ENCODE results near the gene ECEL1.

The ECEL1 gene

DNA sequence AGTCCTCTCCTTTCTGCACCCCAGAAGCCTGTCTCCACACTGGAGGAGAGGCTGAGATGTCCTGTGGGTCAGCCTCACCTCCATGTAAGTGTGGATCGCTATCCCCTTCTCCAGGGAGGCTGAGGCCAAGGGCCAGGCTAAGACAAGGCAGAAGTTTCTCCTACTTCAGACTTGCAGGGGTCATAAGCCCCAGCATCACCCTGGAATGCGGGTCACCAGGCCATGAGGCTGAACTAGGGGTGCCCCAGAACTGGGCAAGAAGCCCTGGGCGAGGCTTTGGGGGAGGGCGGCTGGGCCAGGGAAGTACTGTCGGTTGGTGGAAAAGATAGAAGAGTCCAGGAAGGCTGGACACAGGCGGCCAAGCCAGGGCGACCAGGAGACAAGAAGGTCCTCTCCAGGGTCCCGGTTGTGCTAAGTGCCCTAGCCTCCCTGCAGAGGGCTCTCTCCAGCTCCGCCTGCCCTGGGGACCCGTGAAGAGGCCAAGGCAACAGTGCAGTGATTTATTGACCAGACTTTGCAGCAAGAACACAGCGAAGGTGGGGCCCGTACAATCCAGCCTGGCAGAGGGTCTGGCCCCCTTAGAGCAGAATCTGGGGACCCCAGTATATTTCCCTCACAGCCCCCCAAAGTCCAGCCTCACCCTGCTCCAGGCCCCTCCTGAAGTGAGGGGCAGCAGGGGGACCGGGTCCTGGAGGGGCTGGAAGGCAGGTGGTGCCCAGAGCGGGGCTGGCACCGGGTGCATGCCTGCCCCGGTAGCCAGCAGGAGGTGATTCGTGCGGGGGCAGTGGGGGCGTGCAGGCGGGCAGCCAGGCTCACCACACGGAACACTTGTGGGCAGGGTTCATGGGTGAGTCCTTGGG is 8.1 kb downstream of the ECEL1 start:
- DNase-seq (no peak), ATAC-seq (ENCODE audit: insufficient read depth, low read depth) (no peak)
- no peak overlapping the region for H3K9ac ChIP-seq (ENCODE audit: low read depth, low read length)
- H3K4me2 ChIP-seq (ENCODE audit: insufficient read depth, low read length): no peak overlapping the region
- H3K36me3 ChIP-seq (ENCODE audit: insufficient read depth, low read length): no peaks in the 10 kb centered on the region
- no peaks in the 10 kb centered on the region for H3K9me3 ChIP-seq (ENCODE audit: insufficient read depth, low read length, severe bottlenecking)
- H3K27ac ChIP-seq (ENCODE audit: low read length): no peak overlapping the region
- H2AFZ ChIP-seq (ENCODE audit: low read depth, low read length): no peak overlapping the region
- peaks cover 6% of the 10 kb centered on the region for H3K27me3 ChIP-seq (ENCODE audit: insufficient read depth, low read length, poor library complexity)
- H3K79me2 ChIP-seq (ENCODE audit: insufficient read depth, low read length): no peaks in the 10 kb centered on the region
- H3K4me3 ChIP-seq (ENCODE audit: low read depth in 1 of 2, low read length in 2 of 2): no peak overlapping the region
- H3K4me1 ChIP-seq (ENCODE audit: insufficient read depth, low read length): no peaks in the 10 kb centered on the region
- no peak for TF ChIP-seq EZH2 (IDR thresholded peaks at IDR 0.05; ENCODE audit: borderline replicate concordance, low read depth, low read length, severe bottlenecking)
- TF ChIP-seq, protein P1, sequence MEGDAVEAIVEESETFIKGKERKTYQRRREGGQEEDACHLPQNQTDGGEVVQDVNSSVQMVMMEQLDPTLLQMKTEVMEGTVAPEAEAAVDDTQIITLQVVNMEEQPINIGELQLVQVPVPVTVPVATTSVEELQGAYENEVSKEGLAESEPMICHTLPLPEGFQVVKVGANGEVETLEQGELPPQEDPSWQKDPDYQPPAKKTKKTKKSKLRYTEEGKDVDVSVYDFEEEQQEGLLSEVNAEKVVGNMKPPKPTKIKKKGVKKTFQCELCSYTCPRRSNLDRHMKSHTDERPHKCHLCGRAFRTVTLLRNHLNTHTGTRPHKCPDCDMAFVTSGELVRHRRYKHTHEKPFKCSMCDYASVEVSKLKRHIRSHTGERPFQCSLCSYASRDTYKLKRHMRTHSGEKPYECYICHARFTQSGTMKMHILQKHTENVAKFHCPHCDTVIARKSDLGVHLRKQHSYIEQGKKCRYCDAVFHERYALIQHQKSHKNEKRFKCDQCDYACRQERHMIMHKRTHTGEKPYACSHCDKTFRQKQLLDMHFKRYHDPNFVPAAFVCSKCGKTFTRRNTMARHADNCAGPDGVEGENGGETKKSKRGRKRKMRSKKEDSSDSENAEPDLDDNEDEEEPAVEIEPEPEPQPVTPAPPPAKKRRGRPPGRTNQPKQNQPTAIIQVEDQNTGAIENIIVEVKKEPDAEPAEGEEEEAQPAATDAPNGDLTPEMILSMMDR (IDR thresholded peaks at IDR 0.05; ENCODE audit: borderline replicate concordance, extremely low read depth, low read length, poor library complexity, severe bottlenecking): no peak
- H4K20me1 ChIP-seq (ENCODE audit: insufficient read depth, low read length): no peaks in the 10 kb centered on the region; the same call in 1 of the 2 replicates

DNA sequence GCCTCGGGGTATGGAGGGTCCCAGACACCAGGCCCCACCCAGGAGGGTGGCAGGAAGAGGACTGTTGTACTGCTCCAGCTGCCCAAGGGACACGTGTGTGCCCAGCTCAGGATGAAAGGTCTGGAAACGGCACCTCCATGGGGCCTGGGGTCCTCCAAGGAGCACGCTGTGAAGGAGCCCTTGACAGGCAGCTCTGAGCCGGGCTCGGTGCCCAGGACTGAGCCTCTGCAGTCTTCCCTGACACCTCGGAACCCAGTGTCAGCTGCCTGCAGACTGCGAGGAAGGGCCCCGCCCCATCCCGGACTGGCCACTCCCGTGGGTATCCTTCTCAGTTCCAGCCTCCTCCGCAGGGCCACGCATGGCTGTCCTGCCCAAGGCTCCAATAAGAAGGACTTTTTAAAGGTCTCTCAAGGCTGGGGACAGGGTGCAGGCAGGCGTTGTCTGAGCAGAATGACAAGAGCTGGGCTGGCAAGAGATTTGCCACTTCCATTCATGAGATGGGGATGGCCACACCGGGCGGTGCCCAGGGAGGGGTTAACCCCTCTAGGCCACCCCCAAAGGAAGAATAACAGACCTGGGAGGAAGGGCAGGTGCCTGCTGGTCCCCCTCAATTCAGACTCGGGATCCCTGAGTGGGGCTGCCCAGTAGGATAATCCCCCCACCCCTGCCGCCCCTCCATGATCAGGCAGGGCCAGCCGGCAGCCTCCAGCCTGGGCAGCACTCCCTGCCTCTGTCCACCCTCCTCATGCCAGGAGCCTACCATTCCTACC is 8.9 kb downstream of the ECEL1 start:
- ATAC-seq (ENCODE audit: insufficient read depth, low read depth): no peak
- Histone ChIP-seq H3K9ac (ENCODE audit: low read depth, low read length) (no peak overlapping the region), H3K4me3 (ENCODE audit: low read depth in 1 of 2, low read length in 2 of 2) (no peak overlapping the region), H2AFZ (ENCODE audit: low read depth, low read length) (no peak overlapping the region), H3K79me2 (ENCODE audit: insufficient read depth, low read length) (no peaks in the 10 kb centered on the region), H3K4me1 (ENCODE audit: insufficient read depth, low read length) (no peaks in the 10 kb centered on the region), H3K27ac (ENCODE audit: low read length) (no peak overlapping the region), H3K9me3 (ENCODE audit: insufficient read depth, low read length, severe bottlenecking) (no peaks in the 10 kb centered on the region), H3K36me3 (ENCODE audit: insufficient read depth, low read length) (no peaks in the 10 kb centered on the region), H4K20me1 (ENCODE audit: insufficient read depth, low read length) (no peaks in the 10 kb centered on the region; the same call in 1 of the 2 replicates), H3K27me3 (ENCODE audit: insufficient read depth, low read length, poor library complexity) (peaks cover 6% of the 10 kb centered on the region), H3K4me2 (ENCODE audit: insufficient read depth, low read length) (no peak overlapping the region)
- no peak for DNase-seq
- TF ChIP-seq, protein P1 (IDR thresholded peaks at IDR 0.05; ENCODE audit: borderline replicate concordance, extremely low read depth, low read length, poor library complexity, severe bottlenecking): no peak
- no peak for TF ChIP-seq EZH2 (IDR thresholded peaks at IDR 0.05; ENCODE audit: borderline replicate concordance, low read depth, low read length, severe bottlenecking)

DNA sequence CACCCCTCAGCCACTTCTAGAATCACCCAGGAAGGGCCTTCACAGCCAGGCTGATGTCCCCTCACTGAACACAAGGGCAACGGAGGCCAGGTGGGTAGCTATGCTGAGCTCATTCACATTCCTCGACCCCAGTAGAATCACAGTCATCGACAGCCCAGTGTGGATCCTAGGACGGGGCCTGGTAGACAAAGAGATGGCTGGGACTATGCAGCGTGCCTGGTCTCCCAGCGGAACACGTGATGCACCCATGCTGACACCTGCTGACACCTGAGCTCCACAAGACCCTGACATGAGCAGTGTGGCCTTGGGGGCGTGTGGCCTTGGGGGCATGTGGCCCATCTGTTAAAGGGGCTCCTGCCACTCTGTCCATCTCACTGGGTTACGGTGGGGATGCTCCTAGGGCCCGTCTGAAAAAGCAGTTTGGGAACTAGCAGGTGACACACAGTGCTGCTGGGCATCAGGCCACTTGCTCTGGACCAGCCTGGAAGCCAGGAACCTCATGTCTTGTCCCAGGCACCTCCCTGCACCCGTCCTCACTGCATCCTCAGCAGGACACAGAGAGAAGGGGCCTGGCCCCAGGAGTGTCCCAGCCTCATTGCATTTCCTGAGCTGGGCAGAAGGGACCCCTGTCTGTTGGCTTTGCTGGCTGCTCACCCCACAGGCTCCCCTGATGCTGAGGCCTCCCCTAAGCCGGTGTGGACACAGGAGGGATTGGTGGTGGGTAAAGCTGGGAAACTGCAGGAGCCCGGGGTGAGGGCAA is 9.7 kb downstream of the ECEL1 start:
- Histone ChIP-seq H3K4me2 (ENCODE audit: insufficient read depth, low read length) (no peak overlapping the region), H3K36me3 (ENCODE audit: insufficient read depth, low read length) (no peaks in the 10 kb centered on the region), H3K79me2 (ENCODE audit: insufficient read depth, low read length) (no peaks in the 10 kb centered on the region), H3K4me1 (ENCODE audit: insufficient read depth, low read length) (no peaks in the 10 kb centered on the region), H3K4me3 (ENCODE audit: low read depth in 1 of 2, low read length in 2 of 2) (no peak overlapping the region), H3K27me3 (ENCODE audit: insufficient read depth, low read length, poor library complexity) (peaks cover 6% of the 10 kb centered on the region), H2AFZ (ENCODE audit: low read depth, low read length) (no peak overlapping the region), H4K20me1 (ENCODE audit: insufficient read depth, low read length) (no peaks in the 10 kb centered on the region; the same call in 1 of the 2 replicates), H3K9ac (ENCODE audit: low read depth, low read length) (no peak overlapping the region), H3K27ac (ENCODE audit: low read length) (no peak overlapping the region), H3K9me3 (ENCODE audit: insufficient read depth, low read length, severe bottlenecking) (no peaks in the 10 kb centered on the region)
- DNase-seq (no peak), ATAC-seq (ENCODE audit: insufficient read depth, low read depth) (no peak)
- TF ChIP-seq, protein P1 (IDR thresholded peaks at IDR 0.05; ENCODE audit: borderline replicate concordance, extremely low read depth, low read length, poor library complexity, severe bottlenecking): no peak
- TF ChIP-seq EZH2 (IDR thresholded peaks at IDR 0.05; ENCODE audit: borderline replicate concordance, low read depth, low read length, severe bottlenecking): no peak

Data from DND-41 (cell line).